Kidney (tissue), 14 donors: ENCODE results near the gene GJD4. TPM values are rescaled to one million over a fixed set of nuclear protein-coding genes. Genes with fewer than 3 reads are reported as not detected.

Experiments
- DNase-seq, 5 donors: peaks; one replicate each; pipeline ENCODE4 v3.0.0-alpha.2; 2013 to 2020
- FAIRE-seq: peaks from 2 replicates; lab custom pipeline; 2012; peaks lifted over from hg19 to GRCh38; lab: Jason Lieb, UNC
- H3K27ac ChIP-seq, 2 donors: one replicate each; pipeline ENCODE4 v1.7.0; 2013; ENCODE audit warnings: low read depth in 2 of 2, low read length in 2 of 2, inconsistent platforms in 1 of 2
- H3K27me3 ChIP-seq: one replicate; pipeline ENCODE4 v1.7.1; 2013; ENCODE audit warnings: low read length, inconsistent platforms; ENCODE audit not compliant: control insufficient read depth, insufficient read depth
- H3K36me3 ChIP-seq, 3 donors: one replicate each; pipeline versions ENCODE4 v1.7.0 to v1.7.1; 2013; ENCODE audit warnings: low read length in 3 of 3, control low read depth in 1 of 3, inconsistent platforms in 1 of 3; ENCODE audit not compliant: insufficient read depth in 3 of 3, control insufficient read depth in 2 of 3
- H3K4me1 ChIP-seq, 3 donors: one replicate each; pipeline versions ENCODE4 v1.7.0 to v1.7.1; 2013; ENCODE audit warnings: low read length in 3 of 3, inconsistent platforms in 1 of 3, low read depth in 1 of 3; ENCODE audit not compliant: control insufficient read depth in 2 of 3, insufficient read depth in 2 of 3
- H3K4me3 ChIP-seq, 3 donors: one replicate each; pipeline versions ENCODE4 v1.7.0 to v1.8.1; 2013; ENCODE audit warnings: low read length in 3 of 3, control low read depth in 1 of 3, inconsistent platforms in 1 of 3
- H3K9ac ChIP-seq, 3 donors: one replicate each; pipeline versions ENCODE4 v1.7.0 to v1.7.1; 2013; ENCODE audit warnings: low read length in 3 of 3, control low read depth in 1 of 3, inconsistent platforms in 1 of 3
- H3K9me3 ChIP-seq, 3 donors: one replicate each; pipeline versions ENCODE4 v1.7.0 to v1.7.1; 2013; ENCODE audit warnings: low read length in 3 of 3, control low read depth in 1 of 3, inconsistent platforms in 1 of 3; ENCODE audit not compliant: control insufficient read depth in 2 of 3, insufficient read depth in 1 of 3
- intact Hi-C: fragments of 100-400 bp; cut with DNase I; formaldehyde crosslinking; loops from one replicate; pipeline ENCODE4 v1.11.1; 2022
- polyA plus RNA-seq: library from polyadenylated mRNA; stranded (reverse); fragments of 350-450 nt; fragmentation: Illumina TruSeq; extraction: RNeasy Lipid Tissue Mini Kit (QIAGEN cat#74804); gene quantifications from one replicate; pipeline ENCODE4 v1.2.3, GENCODE V29; 2014; ENCODE audit warnings: low read depth, low replicate concordance; ENCODE audit not compliant: insufficient read depth
- total RNA-seq: library from RNA; stranded (reverse); fragmentation: NEBNext Ultra II Directional; extraction: Animal tissue kit (Norgen Biotek cat#: 25700); gene quantifications from one replicate; pipeline ENCODE4 v1.2.1, GENCODE V29; 2021
- TF ChIP-seq, protein P1 (sequence below): IDR thresholded peaks from 3 replicates; pipeline ENCODE4 v1.5.1; 2012; ENCODE audit warnings: mild to moderate bottlenecking, moderate library complexity, borderline replicate concordance; ENCODE audit not compliant: insufficient read depth; ENCODE audit errors: extremely low read depth
- donor health status: control.
- donor health status: control.
- donor health status: control.
- donor health status: control.
- donor health status: control.
- donor health status: DM: yes; HTN: yes; CAD: no.
- donor health status: Normal renal cell carcinoma (clear cell type).

GJD4 gene
- total and polyA plus RNA-seq, 2 donors from 2014 or later = not detected

DNA sequence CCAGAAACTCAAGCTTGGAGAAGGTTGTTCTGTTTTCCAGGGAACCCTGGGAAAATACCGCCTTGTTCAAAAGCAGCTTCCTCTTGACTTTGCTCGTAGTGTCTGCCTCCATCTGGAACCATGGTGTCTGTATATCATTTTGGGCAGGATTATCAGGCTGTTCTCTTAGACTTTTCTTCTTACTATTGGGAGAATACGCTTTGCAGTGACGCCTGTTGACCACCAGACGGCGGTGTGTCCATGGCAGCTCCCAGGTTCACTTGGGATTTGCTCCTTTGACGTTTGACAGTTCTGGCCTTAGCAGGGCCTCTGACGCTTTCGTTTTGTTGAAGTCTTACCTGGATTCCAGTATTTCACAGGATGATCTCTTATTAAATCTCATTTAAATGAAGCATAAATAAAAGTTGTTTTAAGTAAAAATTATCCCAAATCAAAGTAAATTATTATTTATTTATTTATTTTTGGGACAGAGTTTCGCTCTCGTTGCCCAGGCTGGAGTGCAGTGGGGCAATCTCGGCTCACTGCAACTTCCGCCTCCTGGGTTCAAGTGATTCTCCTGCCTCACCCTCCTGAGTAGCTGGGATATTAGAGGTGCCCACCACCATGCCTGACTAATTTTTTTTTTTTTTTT lies 41.8 kb upstream of the GJD4 start:
- Histone ChIP-seq H3K4me1 (peaks cover 0 to 6% (median 0%) of the 10 kb centered on the region in 3 donors), H3K4me3 (no peak overlapping the region), H3K36me3 (peaks cover 0 to 7% (median 0%) of the 10 kb centered on the region in 3 donors), H3K27me3 (no peaks in the 10 kb centered on the region), H3K27ac (no peak overlapping the region), H3K9ac (no peak overlapping the region), H3K9me3 (no peaks in the 10 kb centered on the region)
- intact Hi-C loops = no loop called here
- TF ChIP-seq, protein P1, sequence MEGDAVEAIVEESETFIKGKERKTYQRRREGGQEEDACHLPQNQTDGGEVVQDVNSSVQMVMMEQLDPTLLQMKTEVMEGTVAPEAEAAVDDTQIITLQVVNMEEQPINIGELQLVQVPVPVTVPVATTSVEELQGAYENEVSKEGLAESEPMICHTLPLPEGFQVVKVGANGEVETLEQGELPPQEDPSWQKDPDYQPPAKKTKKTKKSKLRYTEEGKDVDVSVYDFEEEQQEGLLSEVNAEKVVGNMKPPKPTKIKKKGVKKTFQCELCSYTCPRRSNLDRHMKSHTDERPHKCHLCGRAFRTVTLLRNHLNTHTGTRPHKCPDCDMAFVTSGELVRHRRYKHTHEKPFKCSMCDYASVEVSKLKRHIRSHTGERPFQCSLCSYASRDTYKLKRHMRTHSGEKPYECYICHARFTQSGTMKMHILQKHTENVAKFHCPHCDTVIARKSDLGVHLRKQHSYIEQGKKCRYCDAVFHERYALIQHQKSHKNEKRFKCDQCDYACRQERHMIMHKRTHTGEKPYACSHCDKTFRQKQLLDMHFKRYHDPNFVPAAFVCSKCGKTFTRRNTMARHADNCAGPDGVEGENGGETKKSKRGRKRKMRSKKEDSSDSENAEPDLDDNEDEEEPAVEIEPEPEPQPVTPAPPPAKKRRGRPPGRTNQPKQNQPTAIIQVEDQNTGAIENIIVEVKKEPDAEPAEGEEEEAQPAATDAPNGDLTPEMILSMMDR = peak; percentile 97
- peak; percentile 66 for FAIRE-seq
- DNase-seq = peak in 4 of 5 donors; percentile 64 to 84 (median 74)

DNA sequence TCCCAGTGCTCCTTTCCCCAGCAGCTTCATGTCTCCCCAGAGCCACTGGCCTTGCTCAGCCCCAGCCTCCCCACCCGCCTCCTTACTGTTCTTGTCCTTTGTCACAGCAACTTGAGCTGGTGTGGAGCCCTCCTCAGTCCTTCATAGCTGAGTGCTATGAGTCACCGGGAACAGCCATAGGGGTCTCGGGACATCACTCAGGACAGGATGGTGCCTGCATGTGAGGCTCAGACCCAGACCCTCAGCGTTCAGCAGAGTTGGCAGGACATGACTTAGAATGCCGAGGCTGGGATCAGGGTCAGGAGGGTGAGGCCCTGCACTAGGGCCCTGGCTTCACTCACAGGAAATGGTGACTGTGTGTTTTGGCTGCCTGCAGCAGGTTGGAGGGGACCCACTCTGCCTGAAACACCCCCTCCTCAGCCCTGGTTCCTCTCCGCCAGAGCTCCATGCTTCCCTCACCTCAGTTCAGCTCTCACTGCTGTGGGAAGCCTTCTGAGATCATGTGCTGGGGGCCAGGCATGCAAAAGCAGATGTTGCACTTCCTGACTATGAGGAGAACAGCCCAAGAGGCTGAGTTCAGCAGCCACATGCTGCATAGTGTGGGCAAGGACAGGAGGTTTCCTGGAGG lies 40.7 kb upstream of the GJD4 start:
- Histone ChIP-seq H3K9ac (no peak overlapping the region), H3K4me1 (peaks cover 0 to 6% (median 0%) of the 10 kb centered on the region in 3 donors), H3K9me3 (no peaks in the 10 kb centered on the region), H3K27ac (no peak overlapping the region), H3K36me3 (peaks cover 0 to 5% (median 4%) of the 10 kb centered on the region in 3 donors), H3K4me3 (no peak overlapping the region), H3K27me3 (no peaks in the 10 kb centered on the region)
- FAIRE-seq (no peak), DNase-seq (peak in 1 of 5 donors; percentile 50)
- intact Hi-C loops = no loop called here
- TF ChIP-seq, protein P1 = no peak

DNA sequence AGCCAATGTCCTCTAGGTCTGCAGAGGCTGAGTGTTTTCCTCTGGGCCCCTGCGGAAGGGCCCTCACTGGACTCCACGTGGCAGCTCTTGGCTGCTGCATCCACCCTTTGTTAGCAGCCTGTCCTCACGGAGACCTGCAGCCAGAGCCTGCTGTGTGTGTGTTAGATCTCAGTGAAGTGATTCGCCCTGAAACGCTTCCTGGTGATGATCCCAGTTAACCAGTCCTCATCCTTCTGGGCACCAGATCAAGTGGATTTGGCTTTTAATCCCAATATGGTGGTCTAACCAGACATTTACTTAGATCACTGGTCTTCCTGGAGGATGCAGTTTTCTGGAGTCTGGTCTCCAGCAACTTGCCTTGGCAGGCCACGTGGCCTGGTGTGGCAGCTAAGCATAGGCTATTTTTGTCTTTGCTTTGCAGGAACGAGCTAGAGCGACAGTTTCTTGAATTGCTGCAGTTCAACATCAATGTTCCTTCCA lies 39.5 kb upstream of the GJD4 start:
- H3K9me3 ChIP-seq = no peaks in the 10 kb centered on the region
- H3K27me3 ChIP-seq = no peaks in the 10 kb centered on the region
- TF ChIP-seq, protein P1 = no peak
- no peak for DNase-seq
- peaks cover 0 to 7% (median 3%) of the 10 kb centered on the region in 3 donors for H3K36me3 ChIP-seq
- no peak overlapping the region for H3K27ac ChIP-seq
- no peak overlapping the region for H3K4me3 ChIP-seq
- H3K9ac ChIP-seq = no peak overlapping the region
- no peak for FAIRE-seq
- peaks cover 0 to 6% (median 0%) of the 10 kb centered on the region in 3 donors for H3K4me1 ChIP-seq
- intact Hi-C loops = no loop called here
